ENCODE data around the gene DMD. TPM values are rescaled to one million over a fixed set of nuclear protein-coding genes. Genes with fewer than 3 reads are reported as not detected.

Gene DMD
- total RNA-seq, 6 experiments from 2014 or later, result 18.7 to 43.4 (median 32.9) TPM

GRCh38 chrX:31219174-31219573 is 1992.2 kb downstream of the DMD start:
- H3K27ac ChIP-seq, result no peak overlapping the region
- intact Hi-C loops (cut with DNase I), result no loop called here
- TF ChIP-seq CTCF (IDR thresholded peaks at IDR 0.05) (no peak), POLR2A (IDR thresholded peaks at IDR 0.05) (no peak)
- H3K9me3 ChIP-seq, result no peaks in the 10 kb centered on the region
- H3K36me3 ChIP-seq, result no peaks in the 10 kb centered on the region
- peaks cover 0 to 10% (median 0%) of the 10 kb centered on the region in 4 donors for H3K4me1 ChIP-seq
- WGBS (ENCODE audit: insufficient coverage, low coverage, low lambda C conversion rate, missing lambda C conversion rate), result 52% methylated on average over 6 of the region's 6 CpGs
- H3K27me3 ChIP-seq, result no peaks in the 10 kb centered on the region
- ATAC-seq (no peak), DNase-seq (no peak)
- no peak overlapping the region for H3K4me3 ChIP-seq

- Histone ChIP-seq H3K27me3 (no peaks in the 10 kb centered on the region), H3K36me3 (no peaks in the 10 kb centered on the region), H3K4me3 (no peak overlapping the region), H3K27ac (no peak overlapping the region), H3K4me1 (peaks cover 0 to 10% (median 0%) of the 10 kb centered on the region in 4 donors), H3K9me3 (no peaks in the 10 kb centered on the region)
- DNase-seq (no peak), ATAC-seq (no peak)
- intact Hi-C loops (cut with DNase I), result no loop called here
- 40% methylated on average over 2 of the region's 2 CpGs for WGBS (ENCODE audit: insufficient coverage, low coverage, low lambda C conversion rate, missing lambda C conversion rate)
- TF ChIP-seq CTCF (IDR thresholded peaks at IDR 0.05), result no peak
Observed at GRCh38 chrX:31217084-31217483, 1994.3 kb downstream of the DMD start.

GRCh38 chrX:31215277-31215815 is 1996.0 kb downstream of the DMD start:
- Histone ChIP-seq H3K27ac (no peak overlapping the region), H3K4me3 (no peak overlapping the region), H3K9me3 (no peaks in the 10 kb centered on the region), H3K27me3 (no peaks in the 10 kb centered on the region), H3K36me3 (no peaks in the 10 kb centered on the region), H3K4me1 (no peaks in the 10 kb centered on the region)
- intact Hi-C loops (cut with DNase I), result no loop called here
- DNase-seq (no peak), ATAC-seq (no peak)
- 54% methylated on average over 6 of the region's 7 CpGs for whole genome bisulfite sequencing (ENCODE audit: insufficient coverage, low coverage, low lambda C conversion rate, missing lambda C conversion rate)
- TF ChIP-seq CTCF (IDR thresholded peaks at IDR 0.05), result no peak

- H3K4me1 ChIP-seq, result no peaks in the 10 kb centered on the region
- intact Hi-C loops (cut with DNase I), result loop anchor here in 1 of 2 donors (5.0 kb wide), 1 partner anchor 438 kb away; no protein-coding TSS in a partner anchor
- TF ChIP-seq POLR2A (IDR thresholded peaks at IDR 0.05) (no peak), CTCF (IDR thresholded peaks at IDR 0.05) (peak; percentile 33 to 55 (median 52))
- ATAC-seq (peak; percentile 62 to 71 (median 63)), DNase-seq (no peak)
- no peak overlapping the region for H3K4me3 ChIP-seq
- H3K36me3 ChIP-seq, result no peaks in the 10 kb centered on the region
- no peaks in the 10 kb centered on the region for H3K9me3 ChIP-seq
- H3K27ac ChIP-seq, result no peak overlapping the region
- no peaks in the 10 kb centered on the region for H3K27me3 ChIP-seq
Observed at GRCh38 chrX:31213941-31214340, 1997.4 kb downstream of the DMD start.
